Smooth muscle cell (in vitro differentiated cells): ENCODE data around the gene SLC39A9. TPM values are rescaled to one million over a fixed set of nuclear protein-coding genes. Genes with fewer than 3 reads are reported as not detected.

ENCODE experiments used
- DNase-seq: peaks from one replicate; lab custom pipeline; 2025; ENCODE audit not compliant: unreplicated experiment; lab: John Stamatoyannopoulos, UW
- H2AFZ ChIP-seq: fragments of 200-600 bp; sonication (generic); 2 replicates; pipeline ENCODE4 v1.6.0; 2016; ENCODE audit warnings: antibody characterized with exemption, low read depth, mild to moderate bottlenecking
- H3F3A ChIP-seq: fragments of 200-600 bp; sonication (generic); 2 replicates; pipeline ENCODE4 v1.6.0; 2017; ENCODE audit warnings: antibody characterized with exemption, low read depth
- H3K27ac ChIP-seq: fragments of 200-600 bp; sonication (generic); 2 replicates; pipeline ENCODE4 v1.5.1; 2016; ENCODE audit warnings: low read depth, mild to moderate bottlenecking
- H3K27me3 ChIP-seq: fragments of 200-600 bp; sonication (generic); 2 replicates; pipeline ENCODE4 v1.6.1; 2016; ENCODE audit warnings: low read depth, mild to moderate bottlenecking
- H3K36me3 ChIP-seq: fragments of 200-600 bp; sonication (generic); 2 replicates; pipeline ENCODE4 v1.5.1; 2016; ENCODE audit warnings: low read depth
- H3K4me1 ChIP-seq: fragments of 200-600 bp; sonication (generic); 2 replicates; pipeline ENCODE4 v1.5.1; 2016; ENCODE audit warnings: low read depth
- H3K4me2 ChIP-seq: fragments of 200-600 bp; sonication (generic); 2 replicates; pipeline ENCODE4 v1.6.0; 2016; ENCODE audit warnings: mild to moderate bottlenecking
- H3K4me3 ChIP-seq: fragments of 200-600 bp; sonication (generic); 2 replicates; pipeline ENCODE4 v1.5.1; 2016; ENCODE audit warnings: mild to moderate bottlenecking
- H3K79me2 ChIP-seq: fragments of 200-600 bp; sonication (generic); 2 replicates; pipeline ENCODE4 v1.6.0; 2016; ENCODE audit warnings: low read depth, mild to moderate bottlenecking
- H3K9ac ChIP-seq: fragments of 200-600 bp; sonication (generic); 2 replicates; pipeline ENCODE4 v1.6.0; 2016; ENCODE audit warnings: low read depth
- H3K9me3 ChIP-seq: fragments of 200-600 bp; sonication (generic); replicated peaks from 2 replicates; pipeline ENCODE4 v1.5.1; 2016; ENCODE audit warnings: low read depth
- H4K20me1 ChIP-seq: fragments of 200-600 bp; sonication (generic); 2 replicates; pipeline ENCODE4 v1.6.0; 2016; ENCODE audit warnings: low read depth
- WGBS: methylation state at CpG from one replicate; pipeline ENCODE4 v1.1.7; 2016; ENCODE audit warnings: low lambda C conversion rate; 5-methylcytosine and 5-hydroxymethylcytosine counted together
- polyA plus RNA-seq: library from polyadenylated mRNA; unstranded; fragments of >200 nt; fragmentation: Nextera tagmentation; extraction: Ambion mirVana; gene quantifications from 2 replicates; pipeline ENCODE4 v1.2.1, GENCODE V29; 2016
- total RNA-seq: library from RNA; depleted of rRNA; stranded (reverse); fragments of >200 nt; gene quantifications from 2 replicates; pipeline ENCODE4 v1.2.3, GENCODE V29; 2014
- TF ChIP-seq, protein P1 (sequence below): fragments of 200-600 bp; sonication (generic); IDR thresholded peaks from 2 replicates; pipeline ENCODE4 v1.5.1; 2017; ENCODE audit warnings: borderline replicate concordance, mild to moderate bottlenecking, antibody characterized with exemption; ENCODE audit not compliant: insufficient read depth, poor library complexity, severe bottlenecking

The SLC39A9 gene
- total and polyA plus RNA-seq, 2 experiments from 2014 or later, result 42.8 to 106 TPM

DNA sequence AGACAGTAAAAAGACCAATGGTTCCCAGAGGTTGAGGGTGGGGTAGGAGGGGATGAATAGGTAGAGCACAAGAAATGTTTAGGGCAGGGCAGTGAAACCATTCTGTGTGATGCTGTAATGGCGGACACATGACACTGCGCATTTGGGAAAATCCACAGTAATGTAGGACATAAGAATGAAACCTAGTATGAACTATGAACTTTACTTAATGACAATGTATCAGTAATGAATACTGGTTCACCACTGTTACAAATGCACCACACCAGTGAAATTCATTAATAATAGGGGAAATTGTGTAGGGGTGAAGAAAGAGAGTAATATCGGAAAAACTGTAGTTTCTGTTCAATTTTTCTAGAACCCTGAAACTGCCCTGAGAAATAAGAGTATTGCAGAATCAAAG lies 6.0 kb upstream of the SLC39A9 start:
- TF ChIP-seq, protein P1, sequence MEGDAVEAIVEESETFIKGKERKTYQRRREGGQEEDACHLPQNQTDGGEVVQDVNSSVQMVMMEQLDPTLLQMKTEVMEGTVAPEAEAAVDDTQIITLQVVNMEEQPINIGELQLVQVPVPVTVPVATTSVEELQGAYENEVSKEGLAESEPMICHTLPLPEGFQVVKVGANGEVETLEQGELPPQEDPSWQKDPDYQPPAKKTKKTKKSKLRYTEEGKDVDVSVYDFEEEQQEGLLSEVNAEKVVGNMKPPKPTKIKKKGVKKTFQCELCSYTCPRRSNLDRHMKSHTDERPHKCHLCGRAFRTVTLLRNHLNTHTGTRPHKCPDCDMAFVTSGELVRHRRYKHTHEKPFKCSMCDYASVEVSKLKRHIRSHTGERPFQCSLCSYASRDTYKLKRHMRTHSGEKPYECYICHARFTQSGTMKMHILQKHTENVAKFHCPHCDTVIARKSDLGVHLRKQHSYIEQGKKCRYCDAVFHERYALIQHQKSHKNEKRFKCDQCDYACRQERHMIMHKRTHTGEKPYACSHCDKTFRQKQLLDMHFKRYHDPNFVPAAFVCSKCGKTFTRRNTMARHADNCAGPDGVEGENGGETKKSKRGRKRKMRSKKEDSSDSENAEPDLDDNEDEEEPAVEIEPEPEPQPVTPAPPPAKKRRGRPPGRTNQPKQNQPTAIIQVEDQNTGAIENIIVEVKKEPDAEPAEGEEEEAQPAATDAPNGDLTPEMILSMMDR, result no peak
- H3K79me2 ChIP-seq, result peaks cover 99% of the 10 kb centered on the region
- no peak overlapping the region for H3K4me3 ChIP-seq
- H3K4me1 ChIP-seq, result peaks cover 9% of the 10 kb centered on the region
- H3F3A ChIP-seq, result no peaks in the 10 kb centered on the region
- H3K27me3 ChIP-seq, result no peaks in the 10 kb centered on the region
- no peaks in the 10 kb centered on the region for H3K9me3 ChIP-seq
- H3K9ac ChIP-seq, result no peak overlapping the region
- WGBS, result 82% methylated on average over 3 of the region's 3 CpGs
- no peak overlapping the region for H3K4me2 ChIP-seq
- H3K27ac ChIP-seq, result no peak overlapping the region
- DNase-seq, result no peak
- H4K20me1 ChIP-seq, result peaks cover 96% of the 10 kb centered on the region
- no peak overlapping the region for H2AFZ ChIP-seq
- H3K36me3 ChIP-seq, result peaks cover 10% of the 10 kb centered on the region

DNA sequence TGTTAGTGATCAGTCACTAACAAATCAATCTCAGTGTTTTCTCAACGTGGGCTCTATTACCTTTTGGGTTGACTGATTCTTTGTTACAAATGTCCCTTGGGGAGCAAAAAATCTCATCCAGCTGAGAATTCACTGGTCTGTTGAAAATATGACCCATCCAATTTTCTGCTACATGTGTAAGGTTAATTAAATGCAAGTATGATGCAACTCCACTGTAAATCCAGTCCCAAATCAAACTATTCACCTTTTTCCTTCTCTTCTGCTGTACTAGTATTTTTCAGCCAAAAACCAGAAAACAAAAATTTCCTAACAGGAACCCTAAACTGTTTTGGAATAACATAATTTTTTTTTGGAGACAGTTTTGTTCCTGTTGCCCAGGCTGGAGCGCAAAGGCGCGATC lies 2.6 kb upstream of the SLC39A9 start:
- 96% methylated on average over 4 of the region's 4 CpGs for WGBS
- Histone ChIP-seq H3K27ac (no peak overlapping the region), H3K9me3 (no peaks in the 10 kb centered on the region), H3K4me1 (peaks cover 25% of the 10 kb centered on the region), H3K4me3 (no peak overlapping the region), H3K9ac (no peak overlapping the region), H3F3A (no peaks in the 10 kb centered on the region), H3K36me3 (peaks cover 3% of the 10 kb centered on the region), H2AFZ (no peak overlapping the region), H3K27me3 (no peaks in the 10 kb centered on the region), H4K20me1 (peaks cover 76% of the 10 kb centered on the region), H3K4me2 (no peak overlapping the region), H3K79me2 (peaks cover 93% of the 10 kb centered on the region)
- no peak for DNase-seq
- TF ChIP-seq, protein P1, result no peak

DNA sequence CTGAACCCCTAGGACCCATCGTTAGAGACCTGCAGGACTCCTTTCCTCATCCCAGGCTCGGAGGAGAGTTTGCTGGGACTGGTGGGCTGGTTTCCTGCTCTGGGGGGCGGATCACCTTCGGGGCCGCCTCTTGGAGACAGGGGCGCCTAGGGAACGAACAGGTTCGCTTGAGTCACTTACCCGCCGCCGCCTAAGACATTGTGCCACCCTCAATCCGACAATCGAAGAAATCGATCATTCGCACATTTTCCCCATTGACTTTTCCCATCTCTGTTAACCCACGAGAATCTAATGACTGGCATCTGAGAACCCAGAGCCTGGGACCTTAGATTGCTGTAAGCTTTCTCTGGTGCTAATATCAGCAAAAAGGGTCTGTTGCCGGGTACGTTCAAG lies 322 bp downstream of the SLC39A9 start:
- Histone ChIP-seq H4K20me1 (peaks cover 76% of the 10 kb centered on the region), H3K4me2 (peak overlapping the region; percentile 98), H3K9ac (peak overlapping the region; percentile 97), H3F3A (no peaks in the 10 kb centered on the region), H3K36me3 (peaks cover 3% of the 10 kb centered on the region), H3K9me3 (no peaks in the 10 kb centered on the region), H3K4me1 (peaks cover 33% of the 10 kb centered on the region), H3K27ac (peak overlapping the region; percentile 92), H2AFZ (peak overlapping the region; percentile 84), H3K79me2 (peaks cover 93% of the 10 kb centered on the region), H3K27me3 (no peaks in the 10 kb centered on the region), H3K4me3 (peak overlapping the region; percentile 79)
- TF ChIP-seq, protein P1, result no peak
- WGBS, result 2% methylated on average over 17 of the region's 18 CpGs
- DNase-seq, result no peak

DNA sequence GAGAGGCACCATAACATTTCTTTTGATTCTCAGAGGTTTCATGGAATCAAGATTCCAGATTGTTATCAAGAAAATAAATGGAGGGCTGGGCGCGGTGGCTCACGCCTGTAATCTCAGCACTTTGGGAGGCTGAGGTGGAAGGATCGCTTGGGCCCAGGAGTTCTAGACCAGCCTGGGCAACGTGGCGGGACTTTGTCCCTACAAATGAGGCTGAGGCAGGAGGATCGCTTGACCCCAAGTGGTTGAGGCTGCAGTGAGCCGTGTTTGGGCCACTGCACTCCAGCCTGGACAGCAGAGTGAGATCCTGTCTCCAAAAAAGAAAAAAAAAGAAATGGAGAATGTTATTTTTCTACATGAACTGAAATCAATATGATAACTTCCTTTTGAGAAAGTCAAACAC lies 1.3 kb downstream of the SLC39A9 start:
- peak overlapping the region; percentile 98 for H3K4me2 ChIP-seq
- no peak overlapping the region for H2AFZ ChIP-seq
- H3K4me3 ChIP-seq, result peak overlapping the region; percentile 79
- TF ChIP-seq, protein P1, result no peak
- H3K9me3 ChIP-seq, result no peaks in the 10 kb centered on the region
- no peaks in the 10 kb centered on the region for H3K36me3 ChIP-seq
- no peak overlapping the region for H3K9ac ChIP-seq
- H3F3A ChIP-seq, result no peaks in the 10 kb centered on the region
- peaks cover 77% of the 10 kb centered on the region for H4K20me1 ChIP-seq
- no peak for DNase-seq
- peaks cover 93% of the 10 kb centered on the region for H3K79me2 ChIP-seq
- H3K27me3 ChIP-seq, result no peaks in the 10 kb centered on the region
- H3K4me1 ChIP-seq, result peaks cover 33% of the 10 kb centered on the region
- WGBS, result 93% methylated on average over 8 of the region's 8 CpGs
- no peak overlapping the region for H3K27ac ChIP-seq
